Measurements from ENCODE around the gene SLC18A3.

SLC18A3 gene

DNA sequence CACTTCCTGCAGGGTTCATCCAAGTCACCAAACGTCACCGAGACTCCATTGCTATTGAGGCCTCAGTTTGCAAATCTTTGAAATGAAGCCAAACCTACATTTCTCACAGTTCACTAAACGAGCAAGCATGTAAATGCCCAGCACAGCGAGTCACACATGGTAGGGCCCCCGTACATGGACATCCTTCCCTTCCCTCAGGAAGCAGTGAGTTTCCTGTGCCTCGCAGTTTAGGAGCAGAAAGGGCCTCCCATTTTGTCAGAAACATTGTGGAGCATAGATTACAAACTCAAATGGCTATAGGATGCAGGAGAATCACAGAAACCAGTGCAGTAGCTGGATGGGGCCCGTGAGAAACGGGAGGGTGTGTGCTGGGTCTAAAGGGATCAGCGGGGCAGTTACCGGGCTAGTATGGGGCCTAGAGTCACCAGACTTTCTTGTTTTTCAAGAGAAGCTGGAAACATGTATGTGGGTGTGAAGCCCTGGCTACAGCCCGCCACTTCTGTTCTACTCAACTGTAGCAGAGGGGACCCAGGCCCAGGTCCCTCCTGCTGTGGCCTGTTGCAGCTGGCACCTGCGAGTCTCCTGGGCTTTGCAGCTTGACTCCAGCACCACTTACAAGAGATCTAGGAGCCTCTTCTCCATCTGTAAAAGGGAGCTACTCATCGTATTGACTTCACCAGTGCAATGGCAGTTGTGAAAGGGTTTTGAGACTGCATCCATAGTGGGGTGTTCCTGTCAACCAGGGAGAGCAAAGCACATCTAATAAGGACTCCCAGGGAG, 14.2 kb upstream of the SLC18A3 start:
- TF ChIP-seq, protein P1, sequence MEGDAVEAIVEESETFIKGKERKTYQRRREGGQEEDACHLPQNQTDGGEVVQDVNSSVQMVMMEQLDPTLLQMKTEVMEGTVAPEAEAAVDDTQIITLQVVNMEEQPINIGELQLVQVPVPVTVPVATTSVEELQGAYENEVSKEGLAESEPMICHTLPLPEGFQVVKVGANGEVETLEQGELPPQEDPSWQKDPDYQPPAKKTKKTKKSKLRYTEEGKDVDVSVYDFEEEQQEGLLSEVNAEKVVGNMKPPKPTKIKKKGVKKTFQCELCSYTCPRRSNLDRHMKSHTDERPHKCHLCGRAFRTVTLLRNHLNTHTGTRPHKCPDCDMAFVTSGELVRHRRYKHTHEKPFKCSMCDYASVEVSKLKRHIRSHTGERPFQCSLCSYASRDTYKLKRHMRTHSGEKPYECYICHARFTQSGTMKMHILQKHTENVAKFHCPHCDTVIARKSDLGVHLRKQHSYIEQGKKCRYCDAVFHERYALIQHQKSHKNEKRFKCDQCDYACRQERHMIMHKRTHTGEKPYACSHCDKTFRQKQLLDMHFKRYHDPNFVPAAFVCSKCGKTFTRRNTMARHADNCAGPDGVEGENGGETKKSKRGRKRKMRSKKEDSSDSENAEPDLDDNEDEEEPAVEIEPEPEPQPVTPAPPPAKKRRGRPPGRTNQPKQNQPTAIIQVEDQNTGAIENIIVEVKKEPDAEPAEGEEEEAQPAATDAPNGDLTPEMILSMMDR (conservative IDR thresholded peaks at IDR 0.05; ENCODE audit: low read length), result no peak
- DNase-seq (ENCODE audit: low read depth), result peak; percentile 15
- H3K4me3 ChIP-seq (ENCODE audit: low read length), result no peak overlapping the region

- TF ChIP-seq, protein P1 (conservative IDR thresholded peaks at IDR 0.05; ENCODE audit: low read length), result no peak
- no peak overlapping the region for H3K4me3 ChIP-seq (ENCODE audit: low read length)
- no peak for DNase-seq (ENCODE audit: low read depth)
Measured at GRCh38 chr10:49596493-49596809, 13.7 kb upstream of the SLC18A3 start.

DNA sequence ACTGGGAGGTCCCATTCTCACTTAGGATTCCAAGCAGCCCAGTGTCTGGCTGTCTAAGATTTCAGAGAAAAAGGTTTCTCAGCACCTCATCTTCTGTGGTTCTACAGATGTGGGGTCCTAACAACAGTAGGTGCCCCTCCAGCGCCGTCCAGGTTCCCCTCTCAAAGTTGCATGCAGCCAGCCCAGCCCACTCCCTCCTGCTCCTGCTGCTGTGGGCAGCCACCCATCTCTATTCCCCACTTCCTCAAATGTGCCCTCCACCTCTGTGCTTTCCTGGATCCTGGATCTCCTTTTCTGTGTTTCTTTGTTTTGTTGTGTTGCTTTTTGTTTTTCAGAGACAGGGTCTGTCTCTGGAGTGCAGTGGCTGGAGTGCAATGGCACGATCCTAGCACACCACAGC, 13.3 kb upstream of the SLC18A3 start:
- no peak for DNase-seq (ENCODE audit: low read depth)
- TF ChIP-seq, protein P1 (conservative IDR thresholded peaks at IDR 0.05; ENCODE audit: low read length), result no peak
- H3K4me3 ChIP-seq (ENCODE audit: low read length), result no peak overlapping the region

DNA sequence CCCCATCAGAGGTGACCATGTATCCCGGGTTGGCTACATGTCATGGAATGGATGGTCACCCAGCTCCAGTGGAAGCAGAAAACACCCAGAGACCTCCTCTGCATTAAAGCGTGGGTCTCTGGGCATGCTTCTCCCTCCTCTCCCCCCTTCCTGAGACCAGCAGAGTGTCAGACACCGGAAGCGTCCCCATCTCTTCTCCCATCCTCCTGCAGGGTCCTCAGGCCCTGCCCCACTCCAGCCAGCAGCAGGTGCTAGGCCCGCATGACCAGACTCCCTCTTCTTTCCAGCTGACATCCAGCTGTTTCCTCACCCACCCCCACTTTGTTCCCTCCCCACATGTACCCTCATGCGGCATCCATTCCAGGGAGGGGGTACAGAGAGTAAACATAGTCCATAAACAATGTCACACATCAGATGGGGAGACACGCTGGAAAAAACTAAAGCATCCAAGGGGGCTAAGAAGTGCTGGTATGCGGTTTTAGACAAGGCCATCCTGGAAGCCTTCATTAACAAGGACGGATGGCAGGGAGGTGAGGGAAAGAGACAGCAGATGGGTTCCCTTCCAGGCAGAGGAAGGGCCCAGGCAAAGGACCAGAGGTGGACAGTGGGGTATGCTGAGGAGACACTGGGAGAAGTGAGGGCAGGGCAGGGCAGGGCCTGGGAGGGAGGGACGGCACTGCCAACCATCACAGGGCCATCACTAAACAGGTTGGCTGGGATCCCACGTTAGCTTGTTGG, 12.5 kb upstream of the SLC18A3 start:
- TF ChIP-seq, protein P1 (conservative IDR thresholded peaks at IDR 0.05; ENCODE audit: low read length), result no peak
- DNase-seq (ENCODE audit: low read depth), result no peak

GRCh38 chr10:49598164-49598856, 11.8 kb upstream of the SLC18A3 start:
- H3K4me3 ChIP-seq (ENCODE audit: low read length), result no peak overlapping the region
- DNase-seq (ENCODE audit: low read depth), result no peak
- TF ChIP-seq, protein P1 (conservative IDR thresholded peaks at IDR 0.05; ENCODE audit: low read length), result no peak

More for the DNA sequence above, 12.5 kb upstream of the SLC18A3 start:
- no peak overlapping the region for H3K4me3 ChIP-seq (ENCODE audit: low read length)

GRCh38 chr10:49598986-49599385, 11.1 kb upstream of the SLC18A3 start:
- no peak for DNase-seq (ENCODE audit: low read depth)
- TF ChIP-seq, protein P1 (conservative IDR thresholded peaks at IDR 0.05; ENCODE audit: low read length), result no peak

More at GRCh38 chr10:49598986-49599385, 11.1 kb upstream of the SLC18A3 start:
- H3K4me3 ChIP-seq (ENCODE audit: low read length), result no peak overlapping the region

All from AG10803 (cell line).